C4-2B (cell line): ENCODE data around the gene CA11.

ENCODE experiments used
- CTCF ChIP-seq: fragments of 450-650 bp; conservative IDR thresholded peaks from 2 replicates; pipeline ENCODE4 v1.5.1; 2017; ENCODE audit warnings: mild to moderate bottlenecking
- ZFX ChIP-seq: fragments of 450-650 bp; IDR thresholded peaks from 2 replicates; pipeline ENCODE4 v1.6.1; 2017

GRCh38 chr19:48689449-48689848 is 43.5 kb upstream of the CA11 start:
- TF ChIP-seq CTCF = no peak
- no peak for TF ChIP-seq ZFX
